Loucy (cell line): ENCODE measurements around the gene CTXND2.
A peak's percentile ranks its signal among the peaks of the same experiment; 100 is the strongest.

ENCODE experiments used
- H2AFZ ChIP-seq: fragments of 200-600 bp; sonication (generic); 2 replicates; pipeline ENCODE4 v1.6.0; 2016; ENCODE audit warnings: antibody characterized with exemption, mild to moderate bottlenecking, low read length, moderate library complexity
- H3F3A ChIP-seq: fragments of 200-600 bp; 2 replicates; pipeline ENCODE4 v1.6.0; 2016; ENCODE audit warnings: antibody characterized with exemption, low read depth, mild to moderate bottlenecking
- H3K27me3 ChIP-seq: fragments of 200-600 bp; sonication (generic); 2 replicates; pipeline ENCODE4 v1.6.1; 2014; ENCODE audit warnings: low read length, mild to moderate bottlenecking; ENCODE audit not compliant: insufficient read depth, poor library complexity, severe bottlenecking
- H3K36me3 ChIP-seq: fragments of 200-600 bp; sonication (generic); 2 replicates; pipeline ENCODE4 v1.6.1; 2016; ENCODE audit warnings: low read length; ENCODE audit not compliant: insufficient read depth
- H3K4me1 ChIP-seq: fragments of 200-600 bp; sonication (generic); 2 replicates; pipeline ENCODE4 v1.5.1; 2014; ENCODE audit warnings: low read length, mild to moderate bottlenecking; ENCODE audit not compliant: insufficient read depth, poor library complexity, severe bottlenecking
- H3K4me2 ChIP-seq: fragments of 200-600 bp; sonication (generic); 2 replicates; pipeline ENCODE4 v1.6.0; 2014; ENCODE audit warnings: antibody characterized with exemption, low read length, low read depth, mild to moderate bottlenecking; ENCODE audit not compliant: poor library complexity, severe bottlenecking
- H3K4me3 ChIP-seq: fragments of 200-600 bp; sonication (generic); 2 replicates; pipeline ENCODE4 v1.5.1; 2014; ENCODE audit warnings: low read length, mild to moderate bottlenecking, mixed read lengths; ENCODE audit not compliant: poor library complexity, severe bottlenecking
- H3K79me2 ChIP-seq: fragments of 200-600 bp; sonication (generic); 2 replicates; pipeline ENCODE4 v1.6.1; 2014; ENCODE audit warnings: low read length; ENCODE audit not compliant: insufficient read depth
- H3K9ac ChIP-seq: fragments of 200-600 bp; sonication (generic); 2 replicates; pipeline ENCODE4 v1.6.0; 2014; ENCODE audit warnings: mild to moderate bottlenecking, low read depth, low read length, moderate library complexity; ENCODE audit not compliant: poor library complexity, severe bottlenecking
- H3K9me2 ChIP-seq: fragments of 200-600 bp; sonication (generic); replicated peaks from 2 replicates; pipeline ENCODE4 v1.6.1; 2016; ENCODE audit warnings: low read depth, low read length, mixed read lengths
- H3K9me3 ChIP-seq: fragments of 200-600 bp; sonication (generic); 2 replicates; pipeline ENCODE4 v1.6.1; 2014; ENCODE audit warnings: mild to moderate bottlenecking, antibody characterized with exemption, low read length, low read depth; ENCODE audit not compliant: insufficient read depth
- H4K20me1 ChIP-seq: fragments of 200-600 bp; sonication (generic); 2 replicates; pipeline ENCODE4 v1.6.0; 2014; ENCODE audit warnings: antibody characterized with exemption, low read length, mild to moderate bottlenecking; ENCODE audit not compliant: insufficient read depth, poor library complexity, severe bottlenecking
- EZH2phosphoT487 ChIP-seq: fragments of 200-600 bp; IDR thresholded peaks from 2 replicates; pipeline ENCODE4 v1.6.1; 2018; ENCODE audit warnings: antibody characterized with exemption, mild to moderate bottlenecking, moderate library complexity, borderline replicate concordance
- TF ChIP-seq, protein P1 (sequence below): fragments of 200-600 bp; sonication (generic); conservative IDR thresholded peaks from 2 replicates; pipeline ENCODE4 v1.5.1; 2014; ENCODE audit warnings: mild to moderate bottlenecking, antibody characterized with exemption, low read length

The CTXND2 gene

GRCh38 chr1:150888727-150889126 lies 1.8 kb downstream of the CTXND2 start:
- no peak overlapping the region for H3K4me2 ChIP-seq

DNA sequence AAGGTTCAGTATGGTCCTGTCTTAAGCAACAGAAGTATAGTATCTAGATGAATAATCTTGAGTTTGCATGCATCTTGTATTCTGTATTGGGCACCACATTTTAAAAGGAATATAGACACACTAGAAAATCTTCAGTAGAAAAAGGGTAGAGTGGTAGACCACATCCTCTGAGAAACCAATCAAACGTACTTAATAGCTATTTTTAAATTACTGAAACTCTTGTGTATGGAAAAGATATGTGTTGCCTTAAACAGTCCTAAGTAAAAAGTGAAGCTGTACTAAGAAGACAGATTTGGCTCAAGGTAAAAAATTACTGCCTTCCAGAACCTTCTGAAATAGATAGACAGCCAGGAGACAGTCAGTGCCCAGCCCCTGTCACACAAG lies 3.1 kb downstream of the CTXND2 start:
- H3K4me3 ChIP-seq, result peak overlapping the region; percentile 21
- peaks cover 25% of the 10 kb centered on the region for H3K4me1 ChIP-seq
- no peaks in the 10 kb centered on the region for H3K36me3 ChIP-seq
- no peak overlapping the region for H2AFZ ChIP-seq
- H3K9me3 ChIP-seq, result no peaks in the 10 kb centered on the region
- H3K4me2 ChIP-seq, result peak overlapping the region; percentile 64
- TF ChIP-seq, protein P1, sequence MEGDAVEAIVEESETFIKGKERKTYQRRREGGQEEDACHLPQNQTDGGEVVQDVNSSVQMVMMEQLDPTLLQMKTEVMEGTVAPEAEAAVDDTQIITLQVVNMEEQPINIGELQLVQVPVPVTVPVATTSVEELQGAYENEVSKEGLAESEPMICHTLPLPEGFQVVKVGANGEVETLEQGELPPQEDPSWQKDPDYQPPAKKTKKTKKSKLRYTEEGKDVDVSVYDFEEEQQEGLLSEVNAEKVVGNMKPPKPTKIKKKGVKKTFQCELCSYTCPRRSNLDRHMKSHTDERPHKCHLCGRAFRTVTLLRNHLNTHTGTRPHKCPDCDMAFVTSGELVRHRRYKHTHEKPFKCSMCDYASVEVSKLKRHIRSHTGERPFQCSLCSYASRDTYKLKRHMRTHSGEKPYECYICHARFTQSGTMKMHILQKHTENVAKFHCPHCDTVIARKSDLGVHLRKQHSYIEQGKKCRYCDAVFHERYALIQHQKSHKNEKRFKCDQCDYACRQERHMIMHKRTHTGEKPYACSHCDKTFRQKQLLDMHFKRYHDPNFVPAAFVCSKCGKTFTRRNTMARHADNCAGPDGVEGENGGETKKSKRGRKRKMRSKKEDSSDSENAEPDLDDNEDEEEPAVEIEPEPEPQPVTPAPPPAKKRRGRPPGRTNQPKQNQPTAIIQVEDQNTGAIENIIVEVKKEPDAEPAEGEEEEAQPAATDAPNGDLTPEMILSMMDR, result no peak
- no peak for TF ChIP-seq EZH2phosphoT487
- no peaks in the 10 kb centered on the region for H3K27me3 ChIP-seq
- no peaks in the 10 kb centered on the region for H3K79me2 ChIP-seq
- H3K9me2 ChIP-seq, result no peaks in the 10 kb centered on the region
- H4K20me1 ChIP-seq, result no peaks in the 10 kb centered on the region
- peaks cover 10% of the 10 kb centered on the region; the same call in 1 of the 2 replicates for H3F3A ChIP-seq
- H3K9ac ChIP-seq, result peak overlapping the region; percentile 7

More at GRCh38 chr1:150888727-150889126, 1.8 kb downstream of the CTXND2 start:
- TF ChIP-seq, protein P1, result no peak
- TF ChIP-seq EZH2phosphoT487, result no peak
- Histone ChIP-seq H4K20me1 (no peaks in the 10 kb centered on the region), H3K9me3 (no peaks in the 10 kb centered on the region), H3K79me2 (no peaks in the 10 kb centered on the region), H3K36me3 (no peaks in the 10 kb centered on the region), H3K9me2 (no peaks in the 10 kb centered on the region), H3F3A (peaks cover 10% of the 10 kb centered on the region; the same call in 1 of the 2 replicates), H3K4me3 (no peak overlapping the region), H3K27me3 (no peaks in the 10 kb centered on the region), H2AFZ (no peak overlapping the region), H3K4me1 (peaks cover 25% of the 10 kb centered on the region), H3K9ac (no peak overlapping the region)

GRCh38 chr1:150893336-150893913 lies 6.5 kb downstream of the CTXND2 start:
- Histone ChIP-seq H4K20me1 (no peaks in the 10 kb centered on the region), H3K9ac (no peak overlapping the region), H3F3A (peaks cover 10% of the 10 kb centered on the region; the same call in 1 of the 2 replicates), H3K9me2 (no peaks in the 10 kb centered on the region), H3K4me2 (no peak overlapping the region), H3K4me1 (peaks cover 25% of the 10 kb centered on the region), H3K27me3 (no peaks in the 10 kb centered on the region), H3K4me3 (no peak overlapping the region), H3K79me2 (no peaks in the 10 kb centered on the region), H3K9me3 (no peaks in the 10 kb centered on the region), H2AFZ (no peak overlapping the region), H3K36me3 (no peaks in the 10 kb centered on the region)
- TF ChIP-seq EZH2phosphoT487, result no peak
- TF ChIP-seq, protein P1, result no peak
